ENCODE data around the gene ARHGEF35. TPM values are rescaled to one million over a fixed set of nuclear protein-coding genes. Genes with fewer than 3 reads are reported as not detected.

Gene ARHGEF35
- total RNA-seq, 4 donors from 2014 or later, result 14.5 to 19.8 (median 15.7) TPM

GRCh38 chr7:144144426-144144825 lies 51.2 kb downstream of the ARHGEF35 start:
- TF ChIP-seq CTCF (IDR thresholded peaks at IDR 0.05), result no peak
- TF ChIP-seq POLR2A (IDR thresholded peaks at IDR 0.05), result no peak
- 91 to 94% methylated on average over 2 to 3 of the region's 3 CpGs for WGBS, 2 donors
- no peaks in the 10 kb centered on the region for H3K27me3 ChIP-seq
- intact Hi-C loops (cut with DNase I), result no loop called here
- H3K9me3 ChIP-seq, result peaks cover 0 to 28% (median 15%) of the 10 kb centered on the region in 3 donors
- H3K4me1 ChIP-seq, result no peaks in the 10 kb centered on the region
- no peak for DNase-seq
- no peak overlapping the region for H3K27ac ChIP-seq
- H3K36me3 ChIP-seq, result no peaks in the 10 kb centered on the region
- H3K4me3 ChIP-seq, result no peak overlapping the region

- Histone ChIP-seq H3K27me3 (no peaks in the 10 kb centered on the region), H3K9me3 (peaks cover 0 to 7% (median 3%) of the 10 kb centered on the region in 3 donors), H3K4me1 (no peaks in the 10 kb centered on the region), H3K36me3 (no peaks in the 10 kb centered on the region), H3K4me3 (no peak overlapping the region), H3K27ac (no peak overlapping the region)
- TF ChIP-seq POLR2A (IDR thresholded peaks at IDR 0.05), result no peak
- no peak for TF ChIP-seq CTCF (IDR thresholded peaks at IDR 0.05)
- no peak for DNase-seq
- intact Hi-C loops (cut with DNase I), result no loop called here
- WGBS, 2 donors, result 74 to 78% methylated on average over 1 to 3 of the region's 3 CpGs
Measured at GRCh38 chr7:144142187-144142586, 53.4 kb downstream of the ARHGEF35 start.

- TF ChIP-seq POLR2A (IDR thresholded peaks at IDR 0.05), result no peak
- TF ChIP-seq CTCF (IDR thresholded peaks at IDR 0.05), result no peak
- H3K36me3 ChIP-seq, result no peaks in the 10 kb centered on the region
- no peak for DNase-seq
- 64 to 69% methylated on average over 1 of the region's 1 CpG for WGBS, 2 donors
- H3K4me1 ChIP-seq, result no peaks in the 10 kb centered on the region
- intact Hi-C loops (cut with DNase I), result no loop called here
- no peak overlapping the region for H3K4me3 ChIP-seq
- no peaks in the 10 kb centered on the region for H3K27me3 ChIP-seq
- no peaks in the 10 kb centered on the region for H3K9me3 ChIP-seq
- H3K27ac ChIP-seq, result no peak overlapping the region
Measured at GRCh38 chr7:144137501-144137900, 58.1 kb downstream of the ARHGEF35 start.

Other genes with a start within 250 kb of the ARHGEF35 start
- not detected for gene OR2F1, start 241.0 kb downstream of the ARHGEF35 start, total RNA-seq
- not detected for gene OR6B1, start 195.5 kb downstream of the ARHGEF35 start, total RNA-seq
- not detected for gene OR2A5, start 146.9 kb downstream of the ARHGEF35 start, total RNA-seq
- not detected for gene OR2A25, start 126.0 kb downstream of the ARHGEF35 start, total RNA-seq
- not detected for gene OR2A12, start 109.6 kb downstream of the ARHGEF35 start, total RNA-seq
- gene OR2A2, start 86.2 kb downstream of the ARHGEF35 start, total RNA-seq, result not detected
- not detected for gene OR2A14, start 72.7 kb downstream of the ARHGEF35 start, total RNA-seq
- 1 to 10 TPM; 1.5 to 8.6 (median 3.9) TPM for gene CTAGE4, start 12.4 kb downstream of the ARHGEF35 start, total RNA-seq
- gene OR2A42, start 43.8 kb upstream of the ARHGEF35 start, total RNA-seq, result under 1 TPM in 1 of 4 donors, not detected in 3; under 0.01 TPM
- gene OR2A7, start 69.0 kb upstream of the ARHGEF35 start, total RNA-seq, result 10 to 100 TPM in 1 of 4 donors, 1 to 10 TPM in 3; 1.9 to 12.6 (median 6.6) TPM
- gene CTAGE8, start 73.5 kb upstream of the ARHGEF35 start, total RNA-seq, result 1 to 10 TPM in 3 of 4 donors, under 1 TPM in 1; 0.23 to 4.5 (median 3.4) TPM
- not detected for gene OR2A1, start 116.6 kb upstream of the ARHGEF35 start, total RNA-seq
- gene ARHGEF5, start 159.6 kb upstream of the ARHGEF35 start, total RNA-seq, result 10 to 100 TPM; 29.2 to 59.3 (median 39.1) TPM
- gene NOBOX, start 207.9 kb upstream of the ARHGEF35 start, total RNA-seq, result not detected

All from esophagus squamous epithelium (tissue), 5 donors.